Retinal pigment epithelial cell (primary cell): ENCODE data around the gene NR4A3.

Experiments used
- DNase-seq: peaks from one replicate; pipeline ENCODE4 v3.0.0-alpha.2; 2010; ENCODE audit warnings: low read depth
- H3K4me3 ChIP-seq: 2 replicates; pipeline ENCODE4 v1.5.1; 2011; ENCODE audit warnings: mild to moderate bottlenecking, low read length, control low read depth, moderate library complexity
- TF ChIP-seq, protein P1 (sequence below): conservative IDR thresholded peaks from 2 replicates; pipeline ENCODE4 v1.5.1; 2011; ENCODE audit warnings: low read depth, low read length, control low read depth, inconsistent platforms

Gene NR4A3

DNA sequence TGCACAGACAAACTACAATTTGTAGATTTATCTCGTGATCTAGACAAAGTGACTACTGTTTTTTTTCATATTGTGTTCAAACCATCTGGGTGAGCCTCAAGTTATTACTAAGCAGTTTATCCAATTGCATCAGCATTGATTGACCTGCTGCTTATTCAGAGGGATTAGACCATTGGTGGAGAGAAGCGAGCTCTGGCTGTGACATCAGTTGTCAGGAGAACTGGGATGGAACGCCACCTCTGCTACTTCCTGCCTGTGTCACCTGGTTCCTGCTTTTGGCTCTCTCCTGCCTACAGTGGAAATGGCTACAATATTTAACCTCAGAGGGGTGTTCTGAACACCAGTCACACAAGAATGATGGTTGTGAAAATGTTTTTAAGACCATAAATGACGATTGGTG lies 12.1 kb downstream of the NR4A3 start:
- no peak overlapping the region for H3K4me3 ChIP-seq
- no peak for DNase-seq
- TF ChIP-seq, protein P1, sequence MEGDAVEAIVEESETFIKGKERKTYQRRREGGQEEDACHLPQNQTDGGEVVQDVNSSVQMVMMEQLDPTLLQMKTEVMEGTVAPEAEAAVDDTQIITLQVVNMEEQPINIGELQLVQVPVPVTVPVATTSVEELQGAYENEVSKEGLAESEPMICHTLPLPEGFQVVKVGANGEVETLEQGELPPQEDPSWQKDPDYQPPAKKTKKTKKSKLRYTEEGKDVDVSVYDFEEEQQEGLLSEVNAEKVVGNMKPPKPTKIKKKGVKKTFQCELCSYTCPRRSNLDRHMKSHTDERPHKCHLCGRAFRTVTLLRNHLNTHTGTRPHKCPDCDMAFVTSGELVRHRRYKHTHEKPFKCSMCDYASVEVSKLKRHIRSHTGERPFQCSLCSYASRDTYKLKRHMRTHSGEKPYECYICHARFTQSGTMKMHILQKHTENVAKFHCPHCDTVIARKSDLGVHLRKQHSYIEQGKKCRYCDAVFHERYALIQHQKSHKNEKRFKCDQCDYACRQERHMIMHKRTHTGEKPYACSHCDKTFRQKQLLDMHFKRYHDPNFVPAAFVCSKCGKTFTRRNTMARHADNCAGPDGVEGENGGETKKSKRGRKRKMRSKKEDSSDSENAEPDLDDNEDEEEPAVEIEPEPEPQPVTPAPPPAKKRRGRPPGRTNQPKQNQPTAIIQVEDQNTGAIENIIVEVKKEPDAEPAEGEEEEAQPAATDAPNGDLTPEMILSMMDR = no peak

DNA sequence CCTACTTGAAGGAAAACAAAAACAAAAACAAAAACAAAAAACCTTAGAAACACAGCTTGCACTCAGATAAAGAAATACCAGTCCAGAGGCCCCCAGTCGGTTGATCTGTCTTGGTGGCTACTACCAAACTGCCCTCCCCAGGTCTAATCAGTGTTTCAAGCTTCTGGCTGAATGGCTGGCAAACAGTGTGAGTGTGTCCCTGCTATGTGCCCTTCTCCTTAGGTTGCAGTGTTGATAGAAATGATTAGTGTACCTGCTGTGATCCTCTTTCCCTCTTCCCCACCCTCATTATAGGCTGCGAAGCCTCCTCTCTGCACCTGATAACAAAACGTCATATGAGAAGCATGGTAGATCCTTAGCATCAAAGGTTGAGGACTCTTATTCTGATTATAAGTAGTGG lies 12.8 kb downstream of the NR4A3 start:
- no peak for DNase-seq
- TF ChIP-seq, protein P1 = no peak
- no peak overlapping the region for H3K4me3 ChIP-seq

DNA sequence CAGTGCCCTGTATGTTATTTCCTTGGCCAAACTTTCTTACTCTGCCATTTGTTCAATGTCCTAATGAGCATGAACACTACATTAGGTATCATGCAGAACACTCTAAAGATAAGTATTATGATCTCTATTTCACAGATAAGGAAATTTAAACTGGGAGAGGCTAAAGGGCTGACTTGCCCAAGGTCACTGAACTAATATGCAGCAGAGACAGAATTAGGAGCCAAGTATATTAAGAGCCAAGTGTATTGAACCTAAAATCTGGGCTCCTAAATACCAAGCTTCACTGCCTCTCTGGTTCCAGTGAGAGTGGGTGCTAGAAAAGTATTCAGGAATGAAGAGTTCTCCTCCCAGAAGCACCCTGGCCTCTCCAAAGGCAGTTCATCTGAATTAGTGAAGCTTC lies 13.5 kb downstream of the NR4A3 start:
- TF ChIP-seq, protein P1 = no peak
- H3K4me3 ChIP-seq = no peak overlapping the region
- DNase-seq = no peak

DNA sequence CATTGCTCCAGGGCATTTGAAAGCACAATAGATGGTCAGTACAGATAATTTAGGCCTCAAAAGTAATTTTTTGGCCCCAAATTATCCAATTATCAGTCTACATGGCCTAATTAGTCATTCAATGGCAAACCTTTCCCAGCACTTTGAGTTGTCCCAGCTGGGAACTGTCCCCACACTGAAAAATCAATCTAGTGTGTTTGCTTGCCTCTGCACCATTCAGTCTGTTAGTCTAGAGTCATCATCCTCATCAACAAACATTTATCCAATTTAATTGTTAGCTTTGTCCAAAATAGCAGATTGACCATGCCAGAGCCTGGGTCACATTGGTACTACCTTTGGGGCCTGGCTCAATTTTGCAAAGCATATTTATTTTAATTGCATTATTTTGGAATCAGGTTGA lies 13.9 kb downstream of the NR4A3 start:
- DNase-seq = no peak
- H3K4me3 ChIP-seq = no peak overlapping the region
- TF ChIP-seq, protein P1 = no peak

DNA sequence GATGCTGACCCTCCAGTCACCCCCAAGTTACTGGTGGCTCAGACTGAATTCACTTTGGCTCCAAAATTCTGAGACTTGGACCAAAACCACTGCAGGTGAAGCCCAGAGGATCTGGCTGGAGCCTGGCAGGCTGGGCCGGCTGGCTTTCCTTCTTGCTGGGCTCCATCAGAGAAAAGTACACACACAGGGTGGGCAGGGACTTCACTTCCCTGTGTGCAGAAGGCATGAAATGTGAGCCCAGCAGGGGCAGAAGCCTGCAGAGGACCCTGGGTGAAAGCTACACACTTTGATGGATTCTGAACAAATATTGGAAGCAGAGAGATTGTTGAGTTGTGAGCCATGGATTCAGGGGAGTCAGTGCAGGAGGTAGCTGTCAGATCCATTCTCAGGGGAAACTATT lies 18.4 kb downstream of the NR4A3 start:
- H3K4me3 ChIP-seq = no peak overlapping the region
- TF ChIP-seq, protein P1 = no peak
- no peak for DNase-seq

- no peak overlapping the region for H3K4me3 ChIP-seq
- DNase-seq = no peak
- TF ChIP-seq, protein P1 = no peak
Observed at GRCh38 chr9:99845063-99845462, 23.4 kb downstream of the NR4A3 start.

DNA sequence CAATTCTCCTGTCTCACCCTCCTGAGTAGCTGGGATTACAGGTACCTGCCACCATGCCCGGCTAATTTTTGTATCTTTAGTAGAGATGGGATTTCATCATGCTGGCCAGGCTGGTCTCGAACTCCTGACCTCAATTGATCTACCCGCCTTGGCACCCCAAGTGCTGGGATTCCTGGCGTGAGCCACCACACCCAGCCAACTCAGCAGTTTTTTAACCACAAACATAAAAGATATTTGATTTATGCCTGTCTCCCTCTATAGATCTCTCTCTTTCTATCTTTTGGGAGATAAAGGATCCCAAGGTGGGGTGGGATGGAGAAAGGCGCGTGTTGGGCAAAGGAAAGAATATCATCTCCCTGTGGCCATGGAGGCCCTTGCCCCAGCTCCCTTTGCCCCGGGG lies 26.8 kb downstream of the NR4A3 start:
- DNase-seq = no peak
- no peak overlapping the region for H3K4me3 ChIP-seq
- TF ChIP-seq, protein P1 = no peak
